WTC11 (cell line): ENCODE results near the gene TMEM179B. TPM values are rescaled to one million over a fixed set of nuclear protein-coding genes. Genes with fewer than 3 reads are reported as not detected.
A peak's percentile ranks its signal among the peaks of the same experiment; 100 is the strongest.

Source experiments
- ATAC-seq: fragments of 200-7000 bp; cut with Tn5 transposase; 2 replicates; pipeline ENCODE4 v1.10.0; 2021; ENCODE audit warnings: mild to moderate bottlenecking, moderate library complexity
- Bru-seq: library from RNA; stranded (reverse); fragments of 400-500 nt; gene quantifications from one replicate; lab custom pipeline; 2021; lab: Mats Ljungman, UMichigan
- CTCF ChIA-PET: fragments of 300-600 bp; sonication (Branson Sonifier 250); formaldehyde crosslinking; loops from one replicate; lab custom pipeline; 2021; ENCODE audit warnings: antibody characterized with exemption; lab: Charles Lee
- POLR2A ChIA-PET: fragments of 350-600 bp; sonication (Branson Sonifier 250); formaldehyde crosslinking; loops from one replicate; lab custom pipeline; 2021; ENCODE audit warnings: antibody characterized with exemption; lab: Charles Lee
- DNase-seq: peaks from one replicate; pipeline ENCODE4 v3.0.0; 2021; ENCODE audit warnings: low spot score
- H3K27ac Mint-ChIP-seq: 2 replicates; pipeline ENCODE4 v1.8.0; 2021; ENCODE audit warnings: mixed read lengths
- H3K27me3 Mint-ChIP-seq: 2 replicates; pipeline ENCODE4 v1.8.0; 2021; ENCODE audit warnings: low read depth, mild to moderate bottlenecking, moderate library complexity, mixed read lengths
- H3K36me3 Mint-ChIP-seq: 2 replicates; pipeline ENCODE4 v1.8.0; 2021; ENCODE audit warnings: mixed read lengths
- H3K4me1 Mint-ChIP-seq: 2 replicates; pipeline ENCODE4 v1.8.0; 2022; ENCODE audit warnings: mixed read lengths
- H3K4me3 Mint-ChIP-seq: 2 replicates; pipeline ENCODE4 v1.8.0; 2021; ENCODE audit warnings: mild to moderate bottlenecking, moderate library complexity, mixed read lengths
- H3K9me3 Mint-ChIP-seq: 2 replicates; pipeline ENCODE4 v1.8.0; 2021; ENCODE audit warnings: mixed read lengths
- AR ChIP-seq: fragments of 250-450 bp; sonication (Bioruptor Pico); IDR thresholded peaks from 2 replicates; pipeline ENCODE4 v1.9.0; 2021; ENCODE audit warnings: mild to moderate bottlenecking
- ATF6 ChIP-seq: sonication (generic); formaldehyde crosslinking; IDR thresholded peaks from 2 replicates; pipeline ENCODE4 v1.8.1; 2023; ENCODE audit warnings: mild to moderate bottlenecking, missing genetic modification reagents
- CBFB ChIP-seq: sonication (generic); formaldehyde crosslinking; IDR thresholded peaks from 2 replicates; pipeline ENCODE4 v1.8.1; 2022; ENCODE audit warnings: mild to moderate bottlenecking, low read depth, missing genetic modification reagents
- CREM ChIP-seq: sonication (generic); formaldehyde crosslinking; IDR thresholded peaks from 2 replicates; pipeline ENCODE4 v1.8.1; 2022; ENCODE audit warnings: mild to moderate bottlenecking, missing genetic modification reagents, moderate library complexity
- ERG ChIP-seq: fragments of 250-450 bp; sonication (Bioruptor Pico); IDR thresholded peaks from 2 replicates; pipeline ENCODE4 v1.8.0; 2021; ENCODE audit warnings: mild to moderate bottlenecking
- HMGXB4 ChIP-seq: sonication (generic); formaldehyde crosslinking; IDR thresholded peaks from 2 replicates; pipeline ENCODE4 v1.8.1; 2023; ENCODE audit warnings: mild to moderate bottlenecking, moderate library complexity, missing genetic modification reagents
- IRF2 ChIP-seq: sonication (generic); formaldehyde crosslinking; IDR thresholded peaks from 2 replicates; pipeline ENCODE4 v1.8.0; 2022; ENCODE audit warnings: low read depth, missing genetic modification reagents, borderline replicate concordance
- MXD4 ChIP-seq: fragments of 250-450 bp; sonication (Bioruptor Pico); IDR thresholded peaks from 2 replicates; pipeline ENCODE4 v1.8.0; 2021; ENCODE audit warnings: mild to moderate bottlenecking, moderate library complexity, borderline replicate concordance
- NFE2L1 ChIP-seq: sonication (generic); formaldehyde crosslinking; IDR thresholded peaks from 2 replicates; pipeline ENCODE4 v1.8.1; 2023; ENCODE audit warnings: missing genetic modification reagents
- NR1H2 ChIP-seq: sonication (generic); formaldehyde crosslinking; IDR thresholded peaks from 2 replicates; pipeline ENCODE4 v1.9.0; 2021; ENCODE audit warnings: mild to moderate bottlenecking, moderate library complexity, missing genetic modification reagents
- NR3C1 ChIP-seq: sonication (generic); formaldehyde crosslinking; conservative IDR thresholded peaks from 2 replicates; pipeline ENCODE4 v1.8.1; 2023; ENCODE audit warnings: low read depth, mild to moderate bottlenecking, missing genetic modification reagents
- TCF7 ChIP-seq: sonication (generic); formaldehyde crosslinking; IDR thresholded peaks from 2 replicates; pipeline ENCODE4 v1.8.0; 2022; ENCODE audit warnings: mild to moderate bottlenecking, low read depth, missing genetic modification reagents, moderate library complexity
- ZBTB43 ChIP-seq: sonication (generic); formaldehyde crosslinking; IDR thresholded peaks from 2 replicates; pipeline ENCODE4 v1.8.1; 2023; ENCODE audit warnings: mild to moderate bottlenecking, missing genetic modification reagents
- ZNF219 ChIP-seq: sonication (generic); formaldehyde crosslinking; IDR thresholded peaks from 2 replicates; pipeline ENCODE4 v1.8.0; 2023; ENCODE audit warnings: missing genetic modification reagents, mild to moderate bottlenecking, borderline replicate concordance
- ZNF232 ChIP-seq: sonication (generic); formaldehyde crosslinking; IDR thresholded peaks from 2 replicates; pipeline ENCODE4 v1.8.0; 2022; ENCODE audit warnings: mild to moderate bottlenecking, missing genetic modification reagents
- ZNF425 ChIP-seq: fragments of 250-450 bp; sonication (Bioruptor Pico); conservative IDR thresholded peaks from 2 replicates; pipeline ENCODE4 v1.9.0; 2021; ENCODE audit warnings: mild to moderate bottlenecking
- ZNF532 ChIP-seq: fragments of 250-450 bp; sonication (Bioruptor Pico); IDR thresholded peaks from 2 replicates; pipeline ENCODE4 v1.9.0; 2021; ENCODE audit warnings: mild to moderate bottlenecking, borderline replicate concordance
- long read RNA-seq, 3 experiments: library from RNA in 1 of 3; library from capped mRNA in 1 of 3; library from polyadenylated mRNA in 1 of 3; unstranded in 2 of 3; stranded (forward) in 1 of 3; transcript quantifications; one replicate each; pipeline ENCODE4 v2.0.0, GENCODE V29; 2021
- total RNA-seq: library from RNA; stranded (reverse); gene quantifications from 3 replicates; pipeline ENCODE4 v1.2.3, GENCODE V29; 2021

TMEM179B gene
- total RNA-seq (21.4 to 23.6 TPM (median 22.2 TPM) in 3 replicates), Bru-seq, nascent RNA (percentile 79 among the genes with signal in this experiment)
- long read RNA-seq, experiment 1, transcript TMEM179B-201 (5 exons, 1,023 nt) = major isoform, 41 of 62 reads
- long read RNA-seq, experiment 1, partial matches to known transcripts = 7 of 62 reads
- long read RNA-seq, experiment 1, other reads (novel, unspliced or antisense) = 13 of 62 reads
- long read RNA-seq, experiment 2, transcript TMEM179B-201 (5 exons, 1,023 nt) = major isoform, 33 of 40 reads
- long read RNA-seq, experiment 2, partial matches to known transcripts = 3 of 40 reads
- long read RNA-seq, experiment 2, other reads (novel, unspliced or antisense) = 3 of 40 reads
- long read RNA-seq, experiment 3, transcript TMEM179B-201 (5 exons, 1,023 nt) = major isoform, 84 of 100 reads
- long read RNA-seq, experiment 3, partial matches to known transcripts = 3 of 100 reads
- long read RNA-seq, experiment 3, other reads (novel, unspliced or antisense) = 9 of 100 reads

GRCh38 chr11:62787005-62787759 is at the start of gene TMEM179B:
TMEM179B (plus strand) TSS chr11:62787402; CDS start chr11:62787432, 30 bp downstream.
- Mint-ChIP-seq H3K36me3 (peaks cover 36% of the 10 kb centered on the region), H3K4me1 (peaks cover 33% of the 10 kb centered on the region), H3K27ac (peak within 1 kb of the TSS; percentile 99), H3K9me3 (no peaks in the 10 kb centered on the region), H3K4me3 (peak within 1 kb of the TSS; percentile 91), H3K27me3 (no peaks in the 10 kb centered on the region; the same call in 1 of the 2 replicates)
- ChIA-PET CTCF (interaction anchor here (0.5 to 4.6 kb wide), 57 partner anchors 9 to 393 kb away, joined by 3 to 121 read pairs (median 6); partner anchors contain the start of genes B3GAT3, BSCL2, C11orf98 and CSKMT), POLR2A (interaction anchor here (0.6 to 3.4 kb wide), 21 partner anchors 16 to 195 kb away, joined by 3 to 25 read pairs (median 5); partner anchors contain the start of genes C11orf98, CSKMT, GNG3 and HNRNPUL2)
- ATAC-seq (peak; percentile 74), DNase-seq (peak; percentile 99)
- TF ChIP-seq TCF7 (CRISPR knock-in tag) (peak; percentile 23; the same call in 1 of the 2 replicates), ZNF425 (CRISPR knock-in tag) (no peak), MXD4 (CRISPR knock-in tag) (no peak), NR3C1 (CRISPR knock-in tag) (no peak), NFE2L1 (CRISPR knock-in tag) (no peak), ZNF532 (CRISPR knock-in tag) (no peak), NR1H2 (no peak), HMGXB4 (CRISPR knock-in tag) (peak; percentile 77; the same call in 1 of the 2 replicates), ATF6 (CRISPR knock-in tag) (no peak), ERG (CRISPR knock-in tag) (no peak; the same call in 1 of the 2 replicates), AR (CRISPR knock-in tag) (no peak), CREM (CRISPR knock-in tag) (peak; percentile 97), IRF2 (CRISPR knock-in tag) (peak; percentile 80; the same call in 1 of the 2 replicates), ZNF232 (CRISPR knock-in tag) (peak; percentile 96), CBFB (CRISPR knock-in tag) (peak; percentile 98), ZNF219 (CRISPR knock-in tag) (no peak), ZBTB43 (CRISPR knock-in tag) (peak; percentile 68; the same call in 1 of the 2 replicates)
